ENCODE results near the gene CTTNBP2.

DNA sequence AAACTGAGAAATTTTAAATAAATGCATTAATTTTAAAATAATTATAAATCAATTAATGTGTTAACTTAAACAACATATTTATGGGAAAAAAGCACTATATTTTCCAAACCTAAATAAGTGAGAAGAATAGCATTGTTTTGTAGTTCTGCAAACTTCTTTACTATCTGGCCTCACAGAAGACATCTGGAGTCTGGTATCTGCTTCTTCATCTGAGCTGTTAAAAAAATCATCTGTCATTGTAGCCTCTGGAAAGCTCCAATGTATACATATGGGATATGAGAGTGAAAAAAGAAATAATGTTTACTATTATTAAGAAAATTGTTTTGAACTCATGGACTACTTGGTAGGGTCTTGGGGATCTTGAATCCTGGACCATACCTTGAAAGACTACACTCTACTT lies 32.2 kb downstream of the CTTNBP2 start:
- TF ChIP-seq GATA3 (IDR thresholded peaks at IDR 0.05; ENCODE audit: low read depth, low read length) (no peak), GATA2 (IDR thresholded peaks at IDR 0.05; ENCODE audit: low read depth, low read length) (no peak)

Data from SH-SY5Y (cell line).